ENCODE data around the gene TMOD3.

TMOD3 gene

GRCh38 chr15:51874751-51875644 lies 45.5 kb downstream of the TMOD3 start:
- Histone ChIP-seq H3K4me3 (ENCODE audit: low read length) (no peak overlapping the region), H3K4me2 (ENCODE audit: low read length) (no peak overlapping the region), H3K9ac (ENCODE audit: low read length) (no peak overlapping the region), H3K9me3 (ENCODE audit: insufficient read depth, low read length) (no peaks in the 10 kb centered on the region), H3K36me3 (replicated peaks; ENCODE audit: low read depth, low read length) (peaks cover 23% of the 10 kb centered on the region), H4K20me1 (ENCODE audit: insufficient read depth, low read length) (no peaks in the 10 kb centered on the region), H2AFZ (ENCODE audit: low read depth, low read length) (no peak overlapping the region), H3K79me2 (ENCODE audit: low read length) (no peaks in the 10 kb centered on the region), H3K4me1 (ENCODE audit: low read length) (no peaks in the 10 kb centered on the region), H3K27me3 (ENCODE audit: low read depth, low read length) (no peaks in the 10 kb centered on the region), H3K27ac (ENCODE audit: low read length) (no peak overlapping the region)
- TF ChIP-seq EZH2phosphoT487 (IDR thresholded peaks at IDR 0.05; ENCODE audit: low read depth), result no peak
- TF ChIP-seq, protein P1, sequence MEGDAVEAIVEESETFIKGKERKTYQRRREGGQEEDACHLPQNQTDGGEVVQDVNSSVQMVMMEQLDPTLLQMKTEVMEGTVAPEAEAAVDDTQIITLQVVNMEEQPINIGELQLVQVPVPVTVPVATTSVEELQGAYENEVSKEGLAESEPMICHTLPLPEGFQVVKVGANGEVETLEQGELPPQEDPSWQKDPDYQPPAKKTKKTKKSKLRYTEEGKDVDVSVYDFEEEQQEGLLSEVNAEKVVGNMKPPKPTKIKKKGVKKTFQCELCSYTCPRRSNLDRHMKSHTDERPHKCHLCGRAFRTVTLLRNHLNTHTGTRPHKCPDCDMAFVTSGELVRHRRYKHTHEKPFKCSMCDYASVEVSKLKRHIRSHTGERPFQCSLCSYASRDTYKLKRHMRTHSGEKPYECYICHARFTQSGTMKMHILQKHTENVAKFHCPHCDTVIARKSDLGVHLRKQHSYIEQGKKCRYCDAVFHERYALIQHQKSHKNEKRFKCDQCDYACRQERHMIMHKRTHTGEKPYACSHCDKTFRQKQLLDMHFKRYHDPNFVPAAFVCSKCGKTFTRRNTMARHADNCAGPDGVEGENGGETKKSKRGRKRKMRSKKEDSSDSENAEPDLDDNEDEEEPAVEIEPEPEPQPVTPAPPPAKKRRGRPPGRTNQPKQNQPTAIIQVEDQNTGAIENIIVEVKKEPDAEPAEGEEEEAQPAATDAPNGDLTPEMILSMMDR (IDR thresholded peaks at IDR 0.05; ENCODE audit: low read depth, low read length), result no peak

- Histone ChIP-seq H3K9ac (ENCODE audit: low read length) (no peak overlapping the region), H3K4me2 (ENCODE audit: low read length) (no peak overlapping the region), H3K4me3 (ENCODE audit: low read length) (no peak overlapping the region), H2AFZ (ENCODE audit: low read depth, low read length) (no peak overlapping the region), H3K36me3 (replicated peaks; ENCODE audit: low read depth, low read length) (peaks cover 12% of the 10 kb centered on the region), H3K4me1 (ENCODE audit: low read length) (no peaks in the 10 kb centered on the region), H3K27ac (ENCODE audit: low read length) (no peak overlapping the region), H3K79me2 (ENCODE audit: low read length) (no peaks in the 10 kb centered on the region), H4K20me1 (ENCODE audit: insufficient read depth, low read length) (no peaks in the 10 kb centered on the region), H3K27me3 (ENCODE audit: low read depth, low read length) (no peaks in the 10 kb centered on the region), H3K9me3 (ENCODE audit: insufficient read depth, low read length) (no peaks in the 10 kb centered on the region)
- TF ChIP-seq, protein P1 (IDR thresholded peaks at IDR 0.05; ENCODE audit: low read depth, low read length), result no peak
- no peak for TF ChIP-seq EZH2phosphoT487 (IDR thresholded peaks at IDR 0.05; ENCODE audit: low read depth)
Observed at GRCh38 chr15:51876169-51876568, 46.7 kb downstream of the TMOD3 start.

DNA sequence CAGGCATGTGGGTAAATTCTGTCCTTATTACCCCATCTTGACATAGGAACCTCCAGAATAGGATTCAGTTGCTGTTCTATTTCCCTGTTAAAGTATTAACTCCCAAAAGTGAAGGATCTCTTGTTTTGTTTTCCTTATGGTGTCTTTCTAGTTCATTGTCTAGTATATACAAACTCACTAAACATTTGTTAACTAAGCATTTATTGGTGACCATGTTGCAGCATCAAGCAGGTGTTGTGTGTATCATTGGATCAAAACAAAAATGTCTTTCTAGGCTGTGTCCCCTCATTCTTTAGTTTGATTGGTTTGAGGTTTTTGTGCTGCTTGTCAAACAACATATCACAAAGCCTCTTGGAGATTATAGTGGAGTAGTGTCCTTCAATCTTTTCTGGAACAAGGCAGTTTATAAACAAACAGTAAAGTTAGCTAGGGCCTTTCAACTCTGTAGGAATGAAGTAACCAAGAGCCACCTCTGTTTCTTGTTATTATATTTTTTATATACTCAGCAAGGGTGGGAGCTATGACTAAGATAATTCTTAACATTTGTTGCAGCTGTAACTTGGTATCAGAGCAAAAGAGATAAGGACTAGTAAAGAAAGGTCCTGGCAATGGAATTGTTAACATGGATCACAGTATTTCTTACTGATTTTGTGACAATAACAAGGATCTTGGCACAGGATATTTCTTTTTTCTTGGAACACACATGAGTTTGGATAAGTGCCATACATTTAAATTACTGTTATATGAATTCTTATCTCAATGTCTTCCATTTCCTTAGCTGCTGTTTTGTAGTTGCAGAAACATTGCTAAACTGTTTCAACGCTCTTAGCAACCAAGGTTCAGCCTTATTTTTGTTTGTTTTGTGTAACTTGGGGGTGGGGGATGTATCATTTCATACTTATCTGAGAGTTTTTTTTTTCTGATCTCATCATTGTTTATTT lies 49.3 kb downstream of the TMOD3 start:
- Histone ChIP-seq H2AFZ (ENCODE audit: low read depth, low read length) (no peak overlapping the region), H3K79me2 (ENCODE audit: low read length) (no peaks in the 10 kb centered on the region), H3K27me3 (ENCODE audit: low read depth, low read length) (no peaks in the 10 kb centered on the region), H3K9ac (ENCODE audit: low read length) (no peak overlapping the region), H3K4me2 (ENCODE audit: low read length) (no peak overlapping the region), H3K4me3 (ENCODE audit: low read length) (no peak overlapping the region), H3K9me3 (ENCODE audit: insufficient read depth, low read length) (no peaks in the 10 kb centered on the region), H3K36me3 (replicated peaks; ENCODE audit: low read depth, low read length) (peaks cover 6% of the 10 kb centered on the region), H3K4me1 (ENCODE audit: low read length) (no peaks in the 10 kb centered on the region), H4K20me1 (ENCODE audit: insufficient read depth, low read length) (no peaks in the 10 kb centered on the region), H3K27ac (ENCODE audit: low read length) (no peak overlapping the region)
- TF ChIP-seq, protein P1 (IDR thresholded peaks at IDR 0.05; ENCODE audit: low read depth, low read length), result no peak
- no peak for TF ChIP-seq EZH2phosphoT487 (IDR thresholded peaks at IDR 0.05; ENCODE audit: low read depth)

DNA sequence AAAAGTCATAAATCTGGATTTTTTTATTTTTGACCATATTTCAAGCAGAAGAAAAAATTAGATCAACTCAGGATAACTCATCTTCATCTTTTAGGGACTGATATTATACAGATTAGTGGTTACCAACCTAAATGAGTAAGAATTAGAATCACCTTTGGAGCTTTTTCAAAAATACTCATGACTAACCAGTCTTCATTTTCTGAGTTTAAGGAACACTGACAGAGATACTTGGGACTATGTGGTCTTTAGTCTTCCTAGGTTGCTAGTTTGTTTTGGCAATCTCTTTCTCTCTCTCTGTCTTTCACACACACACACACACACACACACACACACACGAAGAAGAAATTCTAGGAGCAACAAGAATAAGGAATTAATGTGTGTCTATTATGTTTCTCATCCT lies 50.1 kb downstream of the TMOD3 start:
- H3K4me1 ChIP-seq (ENCODE audit: low read length), result no peaks in the 10 kb centered on the region
- no peaks in the 10 kb centered on the region for H4K20me1 ChIP-seq (ENCODE audit: insufficient read depth, low read length)
- H3K79me2 ChIP-seq (ENCODE audit: low read length), result no peaks in the 10 kb centered on the region
- TF ChIP-seq, protein P1 (IDR thresholded peaks at IDR 0.05; ENCODE audit: low read depth, low read length), result no peak
- TF ChIP-seq EZH2phosphoT487 (IDR thresholded peaks at IDR 0.05; ENCODE audit: low read depth), result no peak
- H2AFZ ChIP-seq (ENCODE audit: low read depth, low read length), result no peak overlapping the region
- no peak overlapping the region for H3K4me3 ChIP-seq (ENCODE audit: low read length)
- H3K27ac ChIP-seq (ENCODE audit: low read length), result no peak overlapping the region
- H3K36me3 ChIP-seq (replicated peaks; ENCODE audit: low read depth, low read length), result peaks cover 7% of the 10 kb centered on the region
- no peak overlapping the region for H3K9ac ChIP-seq (ENCODE audit: low read length)
- no peak overlapping the region for H3K4me2 ChIP-seq (ENCODE audit: low read length)
- H3K27me3 ChIP-seq (ENCODE audit: low read depth, low read length), result no peaks in the 10 kb centered on the region
- H3K9me3 ChIP-seq (ENCODE audit: insufficient read depth, low read length), result no peaks in the 10 kb centered on the region
